AG09319 (cell line): Measurements from ENCODE around the gene CAMK2B.

Experiments
- DNase-seq: peaks from one replicate; pipeline ENCODE4 v3.0.0-alpha.2; 2010; ENCODE audit warnings: low read depth; ENCODE audit errors: extremely low read depth
- TF ChIP-seq, protein P1 (sequence below): IDR thresholded peaks from 2 replicates; pipeline ENCODE4 v1.5.1; 2011; ENCODE audit warnings: low read depth, mild to moderate bottlenecking, inconsistent platforms, low read length, moderate library complexity

CAMK2B gene

GRCh38 chr7:44315301-44315903 is 10.0 kb downstream of the CAMK2B start:
- TF ChIP-seq, protein P1, sequence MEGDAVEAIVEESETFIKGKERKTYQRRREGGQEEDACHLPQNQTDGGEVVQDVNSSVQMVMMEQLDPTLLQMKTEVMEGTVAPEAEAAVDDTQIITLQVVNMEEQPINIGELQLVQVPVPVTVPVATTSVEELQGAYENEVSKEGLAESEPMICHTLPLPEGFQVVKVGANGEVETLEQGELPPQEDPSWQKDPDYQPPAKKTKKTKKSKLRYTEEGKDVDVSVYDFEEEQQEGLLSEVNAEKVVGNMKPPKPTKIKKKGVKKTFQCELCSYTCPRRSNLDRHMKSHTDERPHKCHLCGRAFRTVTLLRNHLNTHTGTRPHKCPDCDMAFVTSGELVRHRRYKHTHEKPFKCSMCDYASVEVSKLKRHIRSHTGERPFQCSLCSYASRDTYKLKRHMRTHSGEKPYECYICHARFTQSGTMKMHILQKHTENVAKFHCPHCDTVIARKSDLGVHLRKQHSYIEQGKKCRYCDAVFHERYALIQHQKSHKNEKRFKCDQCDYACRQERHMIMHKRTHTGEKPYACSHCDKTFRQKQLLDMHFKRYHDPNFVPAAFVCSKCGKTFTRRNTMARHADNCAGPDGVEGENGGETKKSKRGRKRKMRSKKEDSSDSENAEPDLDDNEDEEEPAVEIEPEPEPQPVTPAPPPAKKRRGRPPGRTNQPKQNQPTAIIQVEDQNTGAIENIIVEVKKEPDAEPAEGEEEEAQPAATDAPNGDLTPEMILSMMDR, result no peak
- DNase-seq, result no peak

DNA sequence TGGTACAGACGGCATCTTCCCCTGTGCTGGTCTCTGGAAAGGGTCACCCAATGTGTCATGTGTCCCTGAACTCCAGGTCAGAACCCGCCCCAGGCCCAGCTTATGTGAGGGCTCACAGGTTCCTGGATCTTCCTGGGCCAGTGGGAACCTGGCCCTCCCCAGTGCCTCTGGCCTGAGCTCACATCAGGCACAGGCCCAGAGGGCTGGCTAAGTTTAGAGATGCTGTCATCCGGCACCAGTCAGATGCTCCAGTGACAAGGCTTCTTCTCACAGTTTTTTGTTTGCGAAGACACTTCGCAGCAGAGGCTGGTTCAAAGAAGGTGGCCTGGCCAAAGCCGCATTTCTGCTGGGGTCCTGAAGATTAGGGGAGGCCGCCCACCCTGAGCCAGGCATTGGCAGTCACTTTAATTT is 11.8 kb downstream of the CAMK2B start:
- no peak for DNase-seq
- TF ChIP-seq, protein P1, result no peak

DNA sequence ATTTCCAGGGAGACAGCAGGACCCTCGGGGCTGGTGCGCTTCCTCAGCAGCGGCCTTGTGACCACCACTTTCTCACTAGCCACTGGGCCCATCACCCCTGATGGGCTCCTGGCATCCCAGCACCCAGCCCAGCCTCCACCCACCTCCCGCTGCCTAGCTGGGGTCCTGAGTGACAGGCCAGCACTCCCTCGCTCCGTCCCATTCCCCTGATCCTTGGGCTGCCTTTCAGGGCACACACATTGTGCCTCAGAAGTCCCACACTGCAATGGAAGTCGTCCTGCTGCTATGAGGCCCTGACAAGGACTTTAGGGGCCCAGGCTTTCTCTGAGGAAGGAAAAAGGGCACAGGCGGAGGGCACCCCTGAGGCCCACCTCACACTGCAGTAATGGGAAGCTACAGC is 12.4 kb downstream of the CAMK2B start:
- DNase-seq, result no peak

DNA sequence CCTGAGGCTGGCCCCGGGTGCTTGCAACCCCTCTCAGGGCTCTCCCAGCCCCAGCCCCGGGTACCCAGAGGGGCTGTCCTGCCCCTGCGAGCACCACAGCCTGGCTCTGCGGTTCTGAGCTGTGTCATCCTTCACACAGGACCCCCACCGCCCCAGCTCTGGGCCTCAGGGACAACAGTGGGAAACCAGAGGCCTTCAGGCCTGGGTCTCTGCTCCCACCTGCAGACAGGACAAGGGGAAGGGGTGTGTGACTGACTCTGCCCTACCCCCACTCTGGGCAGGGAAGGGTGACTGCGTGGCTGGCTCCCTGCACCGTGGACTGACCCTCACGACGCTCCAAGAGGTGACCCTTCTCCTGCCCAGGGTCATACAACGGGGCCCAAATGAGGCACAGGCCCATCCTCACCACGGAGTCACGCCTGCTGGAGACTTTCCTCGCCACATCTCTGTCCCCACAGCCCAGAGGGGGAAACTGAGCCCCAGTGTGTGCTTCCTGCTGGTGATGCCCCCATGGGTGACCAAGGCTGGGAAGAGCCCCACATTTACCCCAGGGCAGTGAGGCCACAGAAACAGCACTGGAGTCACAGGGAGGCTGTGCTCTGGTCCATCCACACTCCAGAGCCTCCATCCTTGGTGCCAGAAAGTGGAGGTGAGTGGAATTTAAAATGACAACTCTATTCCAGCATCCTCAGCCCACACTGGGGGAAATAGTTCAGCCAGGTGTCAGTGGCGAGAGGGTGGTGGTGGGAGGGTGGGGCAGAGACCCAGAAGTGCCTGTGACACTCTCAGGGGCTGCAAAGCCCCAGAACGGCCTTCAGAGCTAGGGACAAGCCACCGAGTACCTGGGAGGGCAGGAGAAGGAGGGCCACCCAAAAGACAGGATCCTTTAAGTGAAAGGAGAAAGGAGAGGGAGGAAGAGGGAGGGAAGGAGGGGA is 13.6 kb downstream of the CAMK2B start:
- TF ChIP-seq, protein P1, result no peak
- no peak for DNase-seq

More for the DNA sequence above, 12.4 kb downstream of the CAMK2B start:
- TF ChIP-seq, protein P1, result no peak

DNA sequence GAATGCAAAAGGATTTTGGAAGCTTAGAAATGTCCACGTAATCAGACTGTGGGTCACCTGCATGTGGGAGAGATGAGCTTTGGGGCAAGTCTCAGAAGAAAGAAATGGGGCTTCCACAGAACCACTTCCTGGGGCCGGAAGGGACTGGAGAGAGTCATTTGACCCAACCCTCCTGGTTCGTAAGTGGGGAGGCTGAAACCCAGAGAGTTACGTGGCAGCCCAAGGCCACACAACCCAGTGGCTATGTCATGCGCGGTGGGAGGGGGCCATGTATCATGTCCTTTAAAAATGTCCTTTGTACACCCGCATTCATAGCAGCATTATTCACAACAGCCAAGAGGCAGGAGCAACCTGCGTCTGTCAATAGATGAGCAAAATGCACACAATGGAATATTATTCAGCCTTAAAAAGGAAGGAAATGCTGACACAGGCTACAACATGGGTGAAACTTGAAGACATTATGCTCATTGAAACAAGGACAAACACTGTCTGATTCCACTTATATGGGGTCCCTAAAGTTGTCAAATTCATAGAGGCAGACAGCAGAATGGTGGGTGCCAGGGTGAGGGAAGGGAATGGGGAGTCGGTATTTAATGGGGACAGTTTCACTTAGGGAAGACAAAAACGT is 15.1 kb downstream of the CAMK2B start:
- TF ChIP-seq, protein P1, result no peak
- DNase-seq, result no peak

- DNase-seq, result no peak
- TF ChIP-seq, protein P1, result no peak
These were observed 15.9 kb downstream of the CAMK2B start for GRCh38 chr7:44309271-44310091.
